Pancreas (tissue), 10 donors: Measurements from ENCODE around the gene NECTIN4. TPM values are rescaled to one million over a fixed set of nuclear protein-coding genes. Genes with fewer than 3 reads are reported as not detected.
"Not testable (repeated sequence)": the region's sequence is repeated elsewhere in the genome, so short reads cannot be mapped to it uniquely, and the experiment has no call there.

Source experiments
- ATAC-seq, 4 donors: fragments of 200-7000 bp; cut with Tn5 transposase; one replicate each; pipeline versions ENCODE4 v1.8.0 to v1.9.1; 2020; ENCODE audit warnings: mild to moderate bottlenecking in 4 of 4, moderate library complexity in 4 of 4
- DNase-seq, 6 donors: peaks; one replicate each; pipeline ENCODE4 v3.0.0-alpha.2; 2020
- FAIRE-seq: peaks from 2 replicates; lab custom pipeline; 2012; peaks lifted over from hg19 to GRCh38; lab: Jason Lieb, UNC
- H3K27ac ChIP-seq, 4 donors: fragments of 200-600 bp; sonication (generic); 1 replicate in 3 of 4; 2 replicates in 1 of 4; pipeline versions ENCODE4 v1.5.0 to v1.8.0; 2020
- H3K27me3 ChIP-seq, 4 donors: fragments of 200-600 bp; one replicate each; pipeline ENCODE4 v1.8.0; 2021
- H3K36me3 ChIP-seq, 3 donors: fragments of 200-600 bp; sonication (generic) in 1 of 3; one replicate each; pipeline versions ENCODE4 v1.5.0 to v1.8.0; 2020 to 2021
- H3K4me1 ChIP-seq, 3 donors: fragments of 200-600 bp; one replicate each; pipeline ENCODE4 v1.8.0; 2021
- H3K4me3 ChIP-seq, 4 donors: fragments of 200-600 bp; sonication (generic) in 2 of 4; one replicate each; pipeline versions ENCODE4 v1.5.0 to v1.8.0; 2020 to 2021
- H3K9me3 ChIP-seq, 4 donors: fragments of 200-600 bp; one replicate each; pipeline ENCODE4 v1.8.0; 2021
- WGBS, 2 donors: extraction: QIAGEN DNeasy Blood & Tissue Kit; methylation state at CpG; one replicate each; pipeline ENCODE4 v1.1.7; 2013; 5-methylcytosine and 5-hydroxymethylcytosine counted together
- intact Hi-C, 3 donors: fragments of 100-400 bp; cut with DNase I; formaldehyde crosslinking; loops; one replicate each; pipeline versions ENCODE4 v1.11.1 to v1.14.2; 2022
- polyA plus RNA-seq, 2 donors: library from polyadenylated mRNA; stranded (reverse); fragments of 200-250 nt; gene quantifications; one replicate each; pipeline ENCODE4 v1.2.3, GENCODE V29; 2013
- total RNA-seq, 6 donors: library from RNA; stranded (reverse); fragmentation: NEBNext Ultra II Directional in 4 of 6; extraction: Animal tissue kit (Norgen Biotek cat#: 25700) in 4 of 6; gene quantifications; one replicate each; pipeline versions ENCODE4 v1.2.1 to v1.2.4, GENCODE V29; 2021 to 2023
- TF ChIP-seq, protein P1 (sequence below), 4 donors: fragments of 200-600 bp; sonication (generic) in 3 of 4; IDR thresholded peaks; one replicate each; pipeline versions ENCODE4 v1.5.0 to v1.8.0; 2021; ENCODE audit warnings: antibody characterized with exemption in 4 of 4
- donor health status: healthy with polysubstance abuse.
- donor health status: DM: no; HTN: no; CAD: no; lungs with moderate emphysema.
- donor health status: DM: no; HTN: no; CAD: no.
- donor health status: control.
- donor health status: control.
- donor health status: Bipolar disorder and iron deficiency.
- donor health status: DM: yes; HTN: yes; CAD: no.
- donor health status: DM: no; HTN: no; CAD: no.
- donor health status: DM: no; HTN: no; CAD: no.
- donor health status: DM: yes; HTN: yes; CAD: no.

NECTIN4 gene
- total and polyA plus RNA-seq, 8 donors: 1.7 to 9.3 (median 3.1) TPM

DNA sequence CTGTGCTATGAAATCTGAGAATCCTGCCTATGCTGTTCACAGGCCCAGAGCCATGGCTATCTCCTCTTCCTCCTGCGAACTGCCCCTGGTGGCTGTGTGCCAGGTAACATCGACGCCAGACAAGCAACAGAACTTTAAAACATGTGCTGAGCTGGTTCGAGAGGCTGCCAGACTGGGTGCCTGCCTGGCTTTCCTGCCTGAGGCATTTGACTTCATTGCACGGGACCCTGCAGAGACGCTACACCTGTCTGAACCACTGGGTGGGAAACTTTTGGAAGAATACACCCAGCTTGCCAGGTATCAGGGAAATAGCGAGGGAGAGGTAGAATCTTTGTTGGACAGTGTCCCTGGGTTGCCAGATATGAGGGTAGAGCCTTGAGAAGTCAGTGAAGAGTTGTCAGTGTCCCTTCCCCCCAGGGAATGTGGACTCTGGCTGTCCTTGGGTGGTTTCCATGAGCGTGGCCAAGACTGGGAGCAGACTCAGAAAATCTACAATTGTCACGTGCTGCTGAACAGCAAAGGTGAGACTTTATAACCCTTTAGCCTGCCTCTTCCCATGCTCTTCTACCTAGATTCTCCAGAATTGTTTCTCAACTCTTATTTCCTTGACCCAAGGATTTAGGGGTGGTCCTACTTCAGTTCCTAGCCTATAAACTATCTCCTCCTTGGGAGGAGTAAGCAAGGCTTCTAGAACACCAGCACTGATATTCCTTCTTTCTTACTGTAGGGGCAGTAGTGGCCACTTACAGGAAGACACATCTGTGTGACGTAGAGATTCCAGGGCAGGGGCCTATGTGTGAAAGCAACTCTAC lies 29.9 kb upstream of the NECTIN4 start:
- Histone ChIP-seq H3K27me3 (no peaks in the 10 kb centered on the region), H3K27ac (peak overlapping the region; percentile 77 to 95 (median 86)), H3K4me1 (peaks cover 30 to 33% (median 31%) of the 10 kb centered on the region in 3 donors), H3K36me3 (peaks cover 0 to 33% (median 21%) of the 10 kb centered on the region in 3 donors), H3K4me3 (peak overlapping the region in 3 of 4 donors; percentile 60 to 97 (median 96)), H3K9me3 (no peaks in the 10 kb centered on the region)
- FAIRE-seq: no peak
- WGBS, 2 donors: 15% methylated on average over 10 of the region's 10 CpGs
- peak; percentile 60 to 72 (median 70) for ATAC-seq
- intact Hi-C loops: no loop called here
- TF ChIP-seq, protein P1, sequence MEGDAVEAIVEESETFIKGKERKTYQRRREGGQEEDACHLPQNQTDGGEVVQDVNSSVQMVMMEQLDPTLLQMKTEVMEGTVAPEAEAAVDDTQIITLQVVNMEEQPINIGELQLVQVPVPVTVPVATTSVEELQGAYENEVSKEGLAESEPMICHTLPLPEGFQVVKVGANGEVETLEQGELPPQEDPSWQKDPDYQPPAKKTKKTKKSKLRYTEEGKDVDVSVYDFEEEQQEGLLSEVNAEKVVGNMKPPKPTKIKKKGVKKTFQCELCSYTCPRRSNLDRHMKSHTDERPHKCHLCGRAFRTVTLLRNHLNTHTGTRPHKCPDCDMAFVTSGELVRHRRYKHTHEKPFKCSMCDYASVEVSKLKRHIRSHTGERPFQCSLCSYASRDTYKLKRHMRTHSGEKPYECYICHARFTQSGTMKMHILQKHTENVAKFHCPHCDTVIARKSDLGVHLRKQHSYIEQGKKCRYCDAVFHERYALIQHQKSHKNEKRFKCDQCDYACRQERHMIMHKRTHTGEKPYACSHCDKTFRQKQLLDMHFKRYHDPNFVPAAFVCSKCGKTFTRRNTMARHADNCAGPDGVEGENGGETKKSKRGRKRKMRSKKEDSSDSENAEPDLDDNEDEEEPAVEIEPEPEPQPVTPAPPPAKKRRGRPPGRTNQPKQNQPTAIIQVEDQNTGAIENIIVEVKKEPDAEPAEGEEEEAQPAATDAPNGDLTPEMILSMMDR (IDR thresholded peaks at IDR 0.05): peak in 2 of 4 donors; percentile 12 to 13
- peak; percentile 61 to 82 (median 76) for DNase-seq

DNA sequence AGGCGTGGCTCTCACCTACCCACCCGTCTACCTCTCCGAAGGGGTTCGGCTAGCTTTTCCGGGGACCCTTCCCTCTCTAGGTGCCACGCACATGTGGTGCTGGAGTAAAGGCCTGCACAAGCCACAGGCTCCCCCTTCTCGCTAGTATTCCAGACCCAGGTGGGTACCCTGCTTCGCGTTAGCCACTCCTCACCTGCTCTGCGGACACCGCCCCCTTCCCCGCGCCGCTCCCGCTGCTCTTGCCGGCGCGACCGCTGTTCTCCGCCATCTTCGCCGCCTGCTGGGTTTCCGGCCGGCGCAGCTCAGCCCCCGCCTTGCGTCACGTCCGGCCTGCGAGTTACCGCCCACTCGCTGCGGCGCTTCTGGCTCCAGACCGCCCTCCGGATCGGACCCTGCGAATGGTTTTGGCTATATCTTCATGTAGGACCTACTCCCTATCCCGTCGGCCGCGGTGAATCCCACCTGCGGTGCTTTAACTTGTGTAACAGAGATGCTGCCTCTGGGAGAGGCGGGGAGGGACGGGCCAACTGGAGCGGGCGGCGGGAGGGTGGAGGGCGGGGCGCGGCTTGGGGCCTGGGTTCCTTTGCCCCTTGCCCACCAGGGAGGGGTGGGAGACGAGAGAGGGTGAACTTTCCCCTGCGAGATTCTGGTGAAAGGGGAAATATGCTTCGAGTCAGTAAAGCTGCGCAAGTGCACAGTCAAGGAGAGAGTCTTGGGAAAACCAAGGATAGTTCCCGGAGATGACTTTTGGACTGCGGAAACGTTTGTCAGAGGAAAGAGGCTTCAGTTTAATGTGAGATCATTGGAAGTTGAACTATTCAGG lies 28.6 kb upstream of the NECTIN4 start, which contains the start of the genes NIT1 and PFDN2:
Gene NIT1, plus strand, starts transcription at position 347 of the 823 bp plus-strand sequence. Its CDS starts 72 bp downstream, at position 419.
Gene PFDN2, minus strand, starts transcription at position 279 of the 823 bp plus-strand sequence. Its CDS starts 11 bp downstream, at position 268.
- ATAC-seq: peak; percentile 81 to 94 (median 88)
- intact Hi-C loops: no loop called here
- DNase-seq: peak; percentile 78 to 93 (median 83)
- TF ChIP-seq, protein P1 (IDR thresholded peaks at IDR 0.05): no peak
- Histone ChIP-seq H3K4me1 (peaks cover 39 to 42% (median 41%) of the 10 kb centered on the region in 3 donors), H3K27ac (peak within 1 kb of the TSS; percentile 77 to 95 (median 86)), H3K27me3 (no peaks in the 10 kb centered on the region), H3K36me3 (peaks cover 0 to 23% (median 14%) of the 10 kb centered on the region in 3 donors), H3K4me3 (peak within 1 kb of the TSS; percentile 60 to 97 (median 90)), H3K9me3 (no peaks in the 10 kb centered on the region)
- WGBS, 2 donors: 0 to 1% methylated on average over 57 to 58 of the region's 58 CpGs
- no peak for FAIRE-seq

DNA sequence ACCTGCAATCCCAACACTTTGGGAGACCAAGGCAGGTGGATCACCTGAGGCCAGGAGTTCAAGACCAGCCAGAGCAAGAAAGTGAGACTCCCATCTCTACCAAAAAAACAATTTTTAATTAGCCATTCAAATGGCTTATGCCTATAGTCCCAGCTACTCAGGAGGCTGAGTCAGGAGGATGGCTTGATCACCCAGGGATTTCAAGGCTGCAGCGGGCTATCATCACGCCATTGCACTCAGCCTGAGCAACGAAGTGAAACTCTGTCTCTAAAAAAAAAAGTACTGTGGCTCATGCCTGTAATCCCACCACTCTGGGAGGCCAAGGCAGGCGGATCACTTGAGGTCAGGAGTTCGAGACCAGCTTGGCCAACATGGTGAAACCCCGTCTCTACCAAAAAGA lies 26.6 kb upstream of the NECTIN4 start:
- H3K9me3 ChIP-seq, H3K4me3 ChIP-seq, intact Hi-C loops, DNase-seq, FAIRE-seq, H3K27ac ChIP-seq, H3K36me3 ChIP-seq, H3K27me3 ChIP-seq, ATAC-seq: not testable (repeated sequence)
- peaks cover 38 to 43% (median 42%) of the 10 kb centered on the region in 3 donors for H3K4me1 ChIP-seq
- WGBS, 2 donors: 84 to 87% methylated on average over 6 of the region's 6 CpGs

DNA sequence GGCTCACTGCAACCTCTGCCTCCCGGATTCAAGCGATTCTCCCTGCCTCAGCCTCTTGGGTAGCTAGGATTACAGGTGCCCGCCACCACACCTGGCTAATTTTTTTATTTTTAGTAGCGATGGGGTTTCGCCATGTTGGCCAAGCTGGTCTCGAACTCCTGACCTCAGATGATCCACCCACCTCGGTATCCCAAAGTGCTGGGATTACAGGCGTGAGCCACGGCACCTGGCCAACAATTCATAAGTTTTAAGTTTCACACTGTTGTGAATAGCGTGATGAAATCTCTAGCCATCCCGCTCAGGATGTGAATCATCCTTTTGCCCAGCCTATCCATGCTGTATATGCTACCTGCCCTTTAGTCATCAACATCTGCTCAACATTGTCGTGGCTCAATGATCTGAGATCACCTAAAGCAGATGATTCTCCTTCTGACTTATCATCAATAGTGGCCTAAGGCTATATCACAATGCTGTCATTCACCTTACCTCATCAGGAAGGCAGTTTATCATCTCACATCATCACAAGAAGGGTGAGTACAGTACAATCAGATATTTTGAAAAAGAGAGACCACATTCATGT lies 25.9 kb upstream of the NECTIN4 start:
- intact Hi-C loops: no loop called here
- WGBS, 2 donors: 88 to 90% methylated on average over 12 of the region's 12 CpGs
- FAIRE-seq: no peak

More for the DNA sequence above, 25.9 kb upstream of the NECTIN4 start:
- Histone ChIP-seq H3K27ac (no peak overlapping the region), H3K27me3 (no peaks in the 10 kb centered on the region), H3K4me1 (peaks cover 34 to 42% (median 36%) of the 10 kb centered on the region in 3 donors), H3K9me3 (no peaks in the 10 kb centered on the region), H3K36me3 (no peaks in the 10 kb centered on the region), H3K4me3 (no peak overlapping the region)
- ATAC-seq (no peak), DNase-seq (no peak)
- TF ChIP-seq, protein P1 (IDR thresholded peaks at IDR 0.05): no peak
